CD4-positive, alpha-beta T cell (primary cell): ENCODE data around the gene B4GALT6. TPM values are rescaled to one million over a fixed set of nuclear protein-coding genes. Genes with fewer than 3 reads are reported as not detected.

Experiments
- ATAC-seq: fragments of 200-7000 bp; cut with Tn5 transposase; one replicate; pipeline ENCODE4 v1.10.0; 2022; ENCODE audit warnings: mild to moderate bottlenecking; ENCODE audit not compliant: poor library complexity
- CTCF ChIA-PET: fragments of 350-600 bp; sonication (Branson Sonifier 250); formaldehyde crosslinking; loops from one replicate; lab custom pipeline; 2021; ENCODE audit warnings: antibody characterized with exemption, inconsistent platforms; lab: Charles Lee
- POLR2A ChIA-PET: fragments of 350-600 bp; sonication (Branson Sonifier 250); formaldehyde crosslinking; loops from one replicate; lab custom pipeline; 2021; ENCODE audit warnings: antibody characterized with exemption, inconsistent platforms; lab: Charles Lee
- DNase-seq, 14 experiments: peaks; one replicate each; pipeline ENCODE4 v3.0.0-alpha.2; 2013 to 2020; ENCODE audit warnings: mixed read lengths in 2 of 14
- H3K27ac ChIP-seq, 2 donors: one replicate each; pipeline versions ENCODE4 v1.5.1 to v1.7.0; 2013; ENCODE audit warnings: low read length in 2 of 2, low read depth in 1 of 2, mild to moderate bottlenecking in 1 of 2
- H3K27me3 ChIP-seq, 2 experiments: 1 replicate in 1 of 2; 2 replicates in 1 of 2; pipeline versions ENCODE4 v1.6.1 to v1.7.0; 2013; ENCODE audit warnings: low read length in 2 of 2, control low read depth in 1 of 2, mild to moderate bottlenecking in 1 of 2, moderate library complexity in 1 of 2; ENCODE audit not compliant: insufficient read depth in 2 of 2, control insufficient read depth in 1 of 2
- H3K36me3 ChIP-seq: one replicate; pipeline ENCODE4 v1.6.1; 2013; ENCODE audit warnings: low read length, control low read depth; ENCODE audit not compliant: insufficient read depth
- H3K4me1 ChIP-seq: one replicate; pipeline ENCODE4 v1.6.1; 2013; ENCODE audit warnings: low read length, control low read depth; ENCODE audit not compliant: insufficient read depth
- H3K4me3 ChIP-seq: one replicate; pipeline ENCODE4 v1.5.1; 2013; ENCODE audit warnings: mild to moderate bottlenecking, low read length, moderate library complexity
- H3K9me3 ChIP-seq, 2 experiments: 1 replicate in 1 of 2; 2 replicates in 1 of 2; pipeline versions ENCODE4 v1.6.1 to v1.7.0; 2013; ENCODE audit warnings: low read length in 2 of 2, mild to moderate bottlenecking in 2 of 2, control low read depth in 1 of 2, moderate library complexity in 1 of 2; ENCODE audit not compliant: control insufficient read depth in 1 of 2, insufficient read depth in 1 of 2
- H3K27ac Mint-ChIP-seq: one replicate; pipeline ENCODE4 v1.8.0; 2020; ENCODE audit warnings: mixed read lengths
- H3K27me3 Mint-ChIP-seq: one replicate; pipeline ENCODE4 v1.8.0; 2021; ENCODE audit warnings: mixed read lengths
- H3K36me3 Mint-ChIP-seq: one replicate; pipeline ENCODE4 v1.8.0; 2021; ENCODE audit warnings: low read depth, mixed read lengths
- H3K4me1 Mint-ChIP-seq: one replicate; pipeline ENCODE4 v1.8.0; 2021; ENCODE audit warnings: low read depth, mixed read lengths
- H3K4me3 Mint-ChIP-seq: one replicate; pipeline ENCODE4 v1.8.0; 2020; ENCODE audit warnings: mild to moderate bottlenecking, mixed read lengths
- H3K9me3 Mint-ChIP-seq: one replicate; pipeline ENCODE4 v1.8.0; 2020; ENCODE audit warnings: mixed read lengths
- CTCF ChIP-seq: fragments of 200-600 bp; IDR thresholded peaks from one replicate; pipeline ENCODE4 v1.8.0; 2022; ENCODE audit warnings: antibody characterized with exemption, mild to moderate bottlenecking
- intact Hi-C, 2 experiments: fragments of 100-400 bp; cut with DNase I in 1 of 2; cut with micrococcal nuclease in 1 of 2; formaldehyde crosslinking; loops; one replicate each; pipeline versions ENCODE4 v1.15.1 to v1.9.0; 2023 to 2025; cut with DNase I, micrococcal nuclease
- total RNA-seq, 174 experiments: library from RNA in 2 of 174; stranded (reverse) in 2 of 174; gene quantifications; one replicate each; pipeline ENCODE4 v1.2.3 and lab custom pipeline; 2021 to 2026

Gene B4GALT6
- total RNA-seq, 2 experiments from 2014 or later: 0.75 TPM; not detected in 1

GRCh38 chr18:31667185-31667584, 17.2 kb downstream of the B4GALT6 start:
- no peak overlapping the region for H3K4me3 ChIP-seq
- H3K27ac Mint-ChIP-seq: no peak overlapping the region
- H3K27ac ChIP-seq: no peak overlapping the region
- DNase-seq (no peak), ATAC-seq (no peak)
- no peaks in the 10 kb centered on the region for H3K36me3 ChIP-seq
- H3K36me3 Mint-ChIP-seq: no peaks in the 10 kb centered on the region
- H3K4me1 Mint-ChIP-seq: no peaks in the 10 kb centered on the region
- intact Hi-C loops: no loop called here
- H3K4me3 Mint-ChIP-seq: no peak overlapping the region
- POLR2A ChIA-PET: no interaction called here
- H3K27me3 ChIP-seq: no peaks in the 10 kb centered on the region
- no peak for TF ChIP-seq CTCF
- CTCF ChIA-PET: no interaction called here
- H3K4me1 ChIP-seq: no peaks in the 10 kb centered on the region
- H3K9me3 ChIP-seq: no peaks in the 10 kb centered on the region
- no peaks in the 10 kb centered on the region for H3K9me3 Mint-ChIP-seq
- no peaks in the 10 kb centered on the region for H3K27me3 Mint-ChIP-seq

DNA sequence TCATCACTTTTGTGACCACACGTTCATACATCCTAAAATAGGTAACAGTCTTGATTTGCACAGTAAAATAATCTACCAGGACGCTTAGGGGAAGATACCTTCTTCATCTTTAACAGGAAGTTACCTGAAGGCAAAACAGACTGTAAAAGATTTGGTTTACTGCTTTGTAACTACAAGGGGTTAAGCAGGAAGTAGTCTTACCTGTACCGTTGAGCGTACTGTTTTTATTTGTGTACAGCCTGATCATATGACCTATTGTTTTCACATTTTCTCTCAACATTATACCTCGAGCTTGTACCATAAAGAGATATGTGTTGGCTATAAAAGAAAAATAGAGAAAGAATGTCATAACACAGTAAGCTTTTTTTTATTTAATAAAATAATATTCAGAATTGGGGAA, 18.3 kb downstream of the B4GALT6 start:
- Mint-ChIP-seq H3K4me3 (no peak overlapping the region), H3K36me3 (no peaks in the 10 kb centered on the region), H3K27ac (no peak overlapping the region), H3K27me3 (no peaks in the 10 kb centered on the region), H3K9me3 (no peaks in the 10 kb centered on the region), H3K4me1 (no peaks in the 10 kb centered on the region)
- Histone ChIP-seq H3K27me3 (no peaks in the 10 kb centered on the region), H3K9me3 (no peaks in the 10 kb centered on the region), H3K4me1 (no peaks in the 10 kb centered on the region), H3K4me3 (no peak overlapping the region), H3K36me3 (no peaks in the 10 kb centered on the region), H3K27ac (no peak overlapping the region)
- ChIA-PET CTCF (no interaction called here), POLR2A (no interaction called here)
- intact Hi-C loops: no loop called here
- no peak for DNase-seq
- no peak for ATAC-seq
- no peak for TF ChIP-seq CTCF

- ChIA-PET CTCF (no interaction called here), POLR2A (no interaction called here)
- no peaks in the 10 kb centered on the region for H3K27me3 ChIP-seq
- Mint-ChIP-seq H3K4me1 (no peaks in the 10 kb centered on the region), H3K4me3 (no peak overlapping the region), H3K27ac (no peak overlapping the region), H3K27me3 (no peaks in the 10 kb centered on the region), H3K9me3 (no peaks in the 10 kb centered on the region), H3K36me3 (no peaks in the 10 kb centered on the region)
- no peaks in the 10 kb centered on the region for H3K36me3 ChIP-seq
- peaks cover 4% of the 10 kb centered on the region for H3K4me1 ChIP-seq
- intact Hi-C loops: no loop called here
- no peak for DNase-seq
- H3K9me3 ChIP-seq: no peaks in the 10 kb centered on the region
- ATAC-seq: no peak
- no peak overlapping the region for H3K4me3 ChIP-seq
- no peak for TF ChIP-seq CTCF
- H3K27ac ChIP-seq: no peak overlapping the region
These were observed 20.3 kb downstream of the B4GALT6 start for GRCh38 chr18:31664101-31664500.
